Left forelimb (tissue), 1 donor: ENCODE results near the gene HEATR5B.

Experiments used
- DNase-seq: peaks from one replicate; pipeline ENCODE4 v3.0.0-alpha.2; 2018; ENCODE audit warnings: low spot score

Gene HEATR5B

DNA sequence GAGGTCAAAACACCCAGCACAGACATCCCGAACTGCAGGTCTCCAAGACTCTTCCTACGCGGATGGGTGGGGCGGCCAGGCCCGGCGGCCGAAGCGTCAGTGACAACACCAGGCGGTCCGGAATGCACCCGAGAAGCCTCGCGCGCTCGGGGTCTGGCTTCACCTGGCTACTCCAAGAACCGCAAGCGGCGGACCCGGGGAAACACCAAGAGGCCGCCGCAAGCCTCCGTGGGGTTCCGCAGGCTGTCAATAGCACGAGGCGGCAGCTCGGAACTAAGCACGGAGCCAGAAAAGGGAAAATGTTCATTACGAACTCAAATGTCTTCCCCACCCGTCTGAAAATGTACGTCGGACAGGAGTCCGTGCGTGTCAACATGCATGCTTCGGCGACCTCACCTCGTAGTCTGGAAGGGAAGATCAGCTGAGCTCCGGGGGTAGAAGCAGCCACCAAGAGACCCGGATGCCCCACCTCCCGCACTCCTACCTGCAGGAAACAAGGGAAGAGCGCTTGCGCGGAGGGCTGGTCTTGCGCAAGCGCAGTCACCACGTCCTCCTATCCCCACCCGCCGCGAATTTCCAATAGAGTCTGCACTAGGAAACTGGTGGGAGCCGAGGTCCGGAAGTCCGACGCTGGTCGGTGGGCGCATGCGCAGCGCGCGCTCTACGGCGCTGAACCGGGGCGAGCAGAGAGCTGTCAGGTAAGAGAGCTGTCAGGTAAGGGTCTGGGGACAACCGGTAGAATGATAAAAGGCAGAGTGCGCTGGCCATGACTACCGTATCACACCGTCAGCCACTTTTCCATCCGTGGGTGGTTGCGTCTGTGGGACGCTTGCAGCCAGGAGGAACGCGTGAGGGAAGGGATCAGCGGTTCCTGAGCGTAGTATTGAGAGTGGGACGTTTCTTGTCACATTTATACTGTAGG is at the start of gene HEATR5B, which contains the start of gene GPATCH11:
TSS of gene HEATR5B (minus strand) at position 500 of the 922 bp plus-strand sequence. CDS start 958 bp downstream, outside the sequence.
TSS of gene GPATCH11 (plus strand) at position 646 of the 922 bp plus-strand sequence. CDS start 3,864 bp downstream, outside the sequence.
- DNase-seq = peak; percentile 94

DNA sequence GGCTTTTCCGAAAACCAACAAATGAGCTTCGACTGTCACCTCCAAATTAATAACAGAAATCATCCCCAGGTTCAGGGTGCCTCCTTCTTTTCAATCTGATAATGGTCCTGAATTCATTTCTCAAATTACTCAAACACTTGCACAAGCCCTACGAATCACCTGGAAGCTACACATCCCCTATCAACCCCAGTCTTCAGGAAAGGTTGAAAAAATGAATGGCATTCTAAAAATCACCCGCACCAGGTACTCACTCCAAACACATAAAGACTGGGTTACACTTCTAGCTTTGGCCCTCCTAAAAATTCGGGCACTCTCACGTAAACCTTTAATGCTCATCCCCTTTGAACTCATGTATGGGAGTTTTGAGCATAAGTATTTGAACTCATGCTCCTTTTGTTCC is 48.7 kb upstream of the HEATR5B start:
- DNase-seq = no peak

DNA sequence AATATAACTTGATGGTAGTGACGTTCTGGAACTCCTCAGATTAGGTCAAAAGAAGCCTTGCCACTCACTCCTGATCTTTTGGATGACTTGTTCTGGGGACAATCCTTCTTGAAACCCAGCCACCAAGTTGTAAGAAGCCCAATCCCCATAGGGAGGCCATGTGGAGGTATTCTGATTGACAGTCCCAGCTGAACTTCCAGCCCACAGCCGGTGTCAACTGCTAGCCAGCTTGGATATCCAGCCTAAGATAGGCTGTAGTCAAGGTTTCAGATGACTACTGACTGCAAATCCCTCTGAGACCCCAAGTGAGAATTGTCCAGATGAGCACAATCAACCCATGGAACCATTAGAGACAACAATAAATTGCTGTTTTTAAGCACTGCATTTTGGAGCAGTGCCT is 41.2 kb upstream of the HEATR5B start:
- peak; percentile 64 for DNase-seq

DNA sequence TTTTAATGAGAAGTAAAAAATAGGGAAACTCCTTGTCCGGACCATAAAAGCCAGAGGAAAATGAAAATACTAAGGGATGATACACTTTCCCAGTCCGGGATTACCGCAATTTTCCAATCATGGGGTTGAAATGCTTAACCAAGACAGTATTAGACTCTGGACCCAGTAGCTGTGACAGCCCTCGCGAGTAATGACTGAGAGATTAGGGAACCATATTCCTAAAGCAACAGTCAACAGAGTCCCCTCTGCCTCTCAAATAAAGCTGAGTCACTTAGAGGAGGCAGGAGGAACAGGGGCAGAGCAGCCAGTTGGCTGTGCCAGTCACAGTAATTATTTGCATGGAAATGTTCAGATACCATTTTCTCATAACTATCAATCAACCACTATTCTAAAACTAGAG is 35.0 kb upstream of the HEATR5B start:
- DNase-seq = no peak

DNA sequence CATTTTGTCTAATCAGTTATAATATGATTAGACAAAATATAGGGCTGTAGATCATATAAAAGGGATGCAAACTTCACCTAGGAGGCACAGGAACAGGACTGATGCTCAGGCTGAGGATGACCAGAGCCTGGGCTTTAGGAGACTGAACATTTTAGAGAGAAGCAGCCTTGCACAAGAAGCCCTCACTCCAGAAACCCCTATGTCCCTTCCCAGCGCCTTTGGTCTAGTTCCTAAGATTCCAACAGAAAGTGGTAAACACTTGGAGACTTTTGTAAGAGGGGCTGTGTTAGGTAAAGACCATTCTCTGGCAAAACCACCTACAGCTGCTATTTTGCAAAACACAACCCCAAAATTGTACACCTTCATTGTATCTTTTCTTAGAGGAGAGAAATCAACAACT is 33.4 kb upstream of the HEATR5B start:
- DNase-seq = no peak

DNA sequence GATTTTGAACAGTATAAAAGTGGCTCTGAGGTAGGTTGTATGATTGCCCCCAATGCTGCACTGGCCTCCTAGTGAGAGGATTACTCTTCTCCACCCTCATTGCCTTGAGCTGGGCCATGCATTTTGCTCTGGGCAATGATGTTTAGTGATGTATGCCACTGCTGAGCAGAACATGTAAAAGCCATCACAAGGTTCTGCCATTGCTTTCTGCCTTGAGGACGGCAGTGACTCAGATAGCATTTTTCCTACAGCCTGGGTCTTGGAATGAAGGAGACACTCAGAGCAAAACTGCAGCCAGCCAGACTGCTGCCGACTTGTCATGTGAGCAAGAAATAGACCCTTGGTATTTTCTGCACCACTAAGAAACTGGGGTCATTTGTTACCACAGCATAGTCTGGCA is 27.8 kb upstream of the HEATR5B start:
- DNase-seq = no peak

DNA sequence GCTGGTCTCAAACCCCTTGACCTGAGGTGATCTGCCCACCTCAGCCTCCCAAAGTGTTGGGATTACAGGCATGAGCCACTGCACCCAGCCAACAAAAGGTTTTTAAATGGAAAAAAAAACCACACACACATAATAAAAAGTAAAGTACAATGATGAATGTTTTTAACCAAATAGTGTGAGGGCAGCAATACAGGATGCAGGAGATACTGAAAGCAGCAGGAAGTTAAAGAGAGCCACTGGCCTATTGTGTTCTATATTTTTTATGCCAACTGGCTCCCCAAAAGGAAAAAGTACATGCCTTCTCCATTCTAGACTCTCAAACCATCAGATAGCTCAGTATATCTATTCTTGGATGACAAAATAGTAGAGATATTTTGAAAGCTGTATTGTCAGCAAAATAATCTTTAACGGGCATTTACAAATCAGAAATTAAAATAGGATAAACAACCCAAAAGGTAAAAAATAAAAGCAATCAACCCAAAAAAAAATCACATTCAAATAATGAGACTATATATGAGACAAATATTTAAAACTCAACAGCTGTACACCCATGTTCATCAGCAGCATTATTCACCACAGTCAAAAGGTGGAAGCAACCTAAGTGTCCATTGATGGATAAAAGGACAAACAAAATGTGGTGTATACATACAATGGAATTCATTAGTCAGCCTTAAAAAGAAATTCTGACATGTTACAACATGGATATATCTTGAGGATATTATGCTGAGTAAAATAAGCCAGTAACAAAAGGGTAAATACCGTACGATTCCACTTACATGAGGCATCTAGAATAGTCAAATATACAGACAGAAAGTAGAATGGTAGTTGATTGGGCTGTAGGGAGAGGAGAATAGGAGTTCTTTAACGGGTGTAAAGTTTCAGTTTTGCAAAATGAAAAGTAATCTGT is 26.4 kb upstream of the HEATR5B start:
- no peak for DNase-seq

DNA sequence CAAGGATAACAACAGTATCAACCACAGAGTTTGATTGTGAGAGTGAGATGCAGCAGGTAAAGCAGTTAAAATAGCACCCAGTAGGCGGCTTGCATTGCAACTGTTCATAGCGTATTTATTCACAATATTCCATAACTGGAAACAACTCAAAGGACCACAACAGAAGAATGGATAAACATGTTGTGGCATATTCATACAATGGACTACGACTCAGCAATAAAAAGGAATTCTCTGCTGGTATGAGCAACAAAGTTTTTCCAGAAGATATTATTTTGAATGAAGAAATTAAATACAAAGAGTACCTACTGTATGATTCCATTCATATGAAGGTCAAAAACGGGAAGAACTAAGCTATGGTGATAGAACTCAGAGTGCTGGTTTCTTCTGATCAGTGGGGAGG is 25.4 kb upstream of the HEATR5B start:
- DNase-seq = no peak

DNA sequence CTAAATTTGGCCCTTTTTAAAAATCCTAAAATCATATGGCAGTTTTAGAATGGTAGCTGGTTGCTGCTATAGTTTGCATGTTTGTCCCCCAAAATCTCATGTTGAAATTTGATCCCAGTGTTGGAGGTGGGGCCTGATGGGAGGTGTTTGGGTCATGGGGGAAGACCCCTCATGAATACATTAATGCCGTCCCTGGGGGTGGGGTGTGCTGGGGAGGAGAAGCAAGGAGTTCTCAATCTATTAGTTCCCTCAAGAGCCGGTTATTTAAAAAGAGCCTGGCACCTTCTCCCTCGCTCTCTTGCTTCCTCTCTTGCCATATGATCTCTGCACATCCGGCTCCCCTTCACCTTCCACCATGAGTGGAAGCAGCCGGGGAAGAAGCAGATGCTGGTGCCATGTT is 21.0 kb upstream of the HEATR5B start:
- DNase-seq = no peak

DNA sequence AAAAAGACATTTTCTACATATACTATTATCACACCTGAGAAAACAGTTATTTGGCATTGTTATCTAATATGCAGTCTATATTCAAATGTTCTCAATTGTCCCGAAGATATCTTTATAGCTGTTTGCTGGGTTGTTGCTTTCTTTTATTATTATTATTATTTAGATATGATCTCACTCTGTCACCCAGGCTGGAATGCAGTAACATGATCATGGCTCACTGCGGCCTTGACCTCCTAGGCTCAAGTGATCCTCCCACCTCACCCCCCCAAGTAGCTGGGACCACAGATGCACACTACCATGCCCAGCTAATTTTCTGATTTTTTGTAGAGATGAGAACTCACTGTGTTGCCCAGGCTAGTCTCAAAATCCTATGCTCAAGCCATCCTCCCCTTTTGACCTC is 20.0 kb upstream of the HEATR5B start:
- DNase-seq = no peak

DNA sequence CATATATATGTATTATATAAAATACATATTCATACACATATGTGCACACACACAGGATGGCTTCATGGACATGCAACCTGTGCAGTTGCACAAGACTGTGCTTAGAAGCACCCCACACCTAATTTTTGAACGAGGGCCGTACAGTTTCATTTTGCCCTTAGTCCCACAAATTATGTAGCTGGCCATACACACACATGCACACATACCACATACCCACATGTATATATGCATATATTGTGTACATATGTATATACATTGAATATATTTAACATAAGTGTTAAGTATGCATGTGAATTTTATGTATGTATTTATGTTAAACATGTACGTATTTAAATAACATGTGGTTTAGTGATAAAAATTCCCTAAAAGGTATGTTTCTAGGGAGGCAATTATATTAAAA is 18.4 kb upstream of the HEATR5B start:
- DNase-seq = no peak

DNA sequence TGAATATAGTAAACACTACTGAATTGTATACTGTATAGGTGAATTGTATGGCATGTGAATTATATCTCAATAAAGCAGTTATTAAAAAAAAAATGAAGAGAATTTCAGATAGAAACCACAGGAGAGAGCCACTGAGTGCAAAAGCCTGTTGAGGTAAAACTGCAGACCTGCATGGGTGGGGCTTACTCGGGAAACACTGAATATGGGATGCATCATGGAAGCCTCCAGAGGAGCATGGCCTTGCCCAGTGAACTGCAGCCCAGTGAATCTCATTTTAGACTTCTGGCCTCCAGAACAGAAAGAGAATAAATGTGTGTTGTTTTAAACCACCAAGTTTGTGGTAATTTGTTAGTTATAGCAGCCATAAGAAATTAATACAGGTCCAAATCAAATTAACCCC is 15.9 kb upstream of the HEATR5B start:
- DNase-seq = no peak

DNA sequence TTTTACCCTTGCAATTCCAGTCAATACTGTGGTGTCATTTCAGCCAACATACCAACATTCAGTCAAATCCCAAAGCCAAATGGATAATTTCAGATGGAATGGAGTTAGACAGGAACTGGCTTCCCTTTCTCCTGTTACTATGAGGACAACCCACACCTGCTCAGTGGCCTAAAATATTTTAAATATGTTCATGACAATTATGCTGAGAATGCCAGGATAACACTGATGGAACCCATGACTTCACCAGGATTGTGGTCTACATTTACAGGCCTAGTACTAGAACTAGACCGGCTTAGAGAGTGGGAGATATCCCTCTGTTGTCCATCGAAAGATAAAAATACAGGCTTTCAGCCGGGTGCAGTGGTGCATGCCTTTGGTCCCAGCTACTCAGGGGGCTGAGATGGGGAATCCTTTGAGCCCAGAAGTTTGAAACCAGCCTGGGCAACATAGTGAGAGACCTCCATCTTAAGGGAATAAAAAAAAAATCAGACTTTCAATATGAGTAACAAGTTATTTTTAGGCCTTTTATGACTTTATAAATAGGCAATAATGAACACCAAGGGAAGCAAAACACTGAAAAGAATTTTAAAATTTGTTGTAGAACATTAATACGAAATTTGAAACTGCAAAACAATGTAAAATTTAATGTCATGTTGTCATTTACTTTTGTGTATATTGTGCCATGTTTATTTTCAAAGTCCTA is 14.4 kb upstream of the HEATR5B start:
- no peak for DNase-seq

DNA sequence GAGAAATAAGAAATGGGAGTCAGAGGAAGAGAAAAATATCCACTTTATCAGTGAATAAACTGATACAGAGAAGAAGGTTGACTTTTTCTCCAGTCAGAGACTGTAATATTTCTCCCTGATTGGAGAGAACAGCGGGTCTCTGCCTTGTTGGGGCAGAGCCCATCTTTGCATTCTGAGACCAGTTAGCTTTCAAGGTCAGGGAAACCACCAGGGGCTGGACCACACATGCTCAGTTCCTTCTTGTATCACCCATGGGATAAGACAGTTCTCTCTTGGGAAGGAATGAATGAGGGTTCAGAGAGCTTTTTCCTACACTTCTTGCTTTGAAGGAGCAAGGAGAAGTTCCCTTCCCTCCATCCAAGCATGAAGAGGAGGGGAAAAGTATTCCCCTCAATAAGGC is 12.4 kb upstream of the HEATR5B start:
- no peak for DNase-seq

DNA sequence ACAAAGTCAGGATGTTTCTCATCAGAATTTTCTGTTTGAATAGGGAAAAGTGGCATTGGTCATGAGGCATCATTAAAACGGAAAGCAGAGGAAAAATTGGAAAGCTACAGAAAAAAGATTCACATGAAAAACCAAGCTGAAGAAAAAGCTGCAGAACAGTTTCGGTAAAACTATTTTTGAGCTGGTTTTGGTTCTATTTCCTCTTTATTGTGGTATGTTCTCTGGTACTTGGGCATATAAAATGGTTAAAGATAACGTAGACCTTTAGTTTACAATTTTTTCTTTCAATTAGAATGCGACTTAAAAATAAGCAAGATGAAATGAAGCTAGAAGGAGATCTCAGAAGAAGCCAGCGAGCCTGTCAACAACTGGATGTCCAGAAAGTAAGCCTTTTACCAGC is 7.7 kb upstream of the HEATR5B start:
- no peak for DNase-seq

DNA sequence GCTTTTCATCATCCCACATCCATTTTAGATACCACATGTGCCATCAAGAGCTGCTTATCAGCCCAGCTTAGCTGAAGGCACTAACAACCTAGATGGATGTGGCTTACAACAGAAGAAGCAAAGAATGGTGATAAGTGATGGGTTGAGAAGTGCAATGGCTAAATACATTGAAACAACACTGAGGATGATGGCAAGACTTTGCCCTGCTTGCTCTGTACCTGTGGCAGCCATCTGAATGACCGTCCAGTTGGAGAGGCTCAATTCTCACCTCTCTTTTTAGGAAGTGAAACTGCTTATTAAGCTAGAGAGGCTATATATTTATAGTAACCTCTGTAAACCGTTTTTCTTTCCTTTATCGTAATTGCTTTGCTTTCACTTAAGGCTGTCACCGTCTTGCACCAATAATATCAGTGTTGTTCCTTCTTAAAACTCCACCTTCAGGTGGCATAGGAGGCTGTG is 5.9 kb upstream of the HEATR5B start:
- no peak for DNase-seq

DNA sequence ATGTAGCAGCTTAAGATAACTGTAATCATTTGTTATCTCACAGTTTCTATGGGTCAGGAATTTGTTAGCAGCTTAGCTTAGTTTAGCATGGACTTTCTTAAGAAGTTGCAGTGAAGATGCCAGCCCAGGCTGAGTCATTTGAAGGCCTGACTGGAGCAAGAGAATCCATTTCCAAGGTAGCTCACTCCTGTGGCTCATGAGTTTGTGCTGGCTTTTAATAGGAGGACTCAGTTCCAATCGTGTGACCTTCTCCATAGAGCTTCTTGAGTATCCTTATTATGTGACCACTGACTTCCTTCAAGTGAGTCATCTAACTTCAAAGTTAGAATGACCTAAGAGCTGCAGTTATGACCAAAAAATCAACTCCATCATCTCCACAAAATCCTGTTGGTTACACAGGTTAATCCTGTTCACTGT is 1.6 kb upstream of the HEATR5B start:
- no peak for DNase-seq

DNA sequence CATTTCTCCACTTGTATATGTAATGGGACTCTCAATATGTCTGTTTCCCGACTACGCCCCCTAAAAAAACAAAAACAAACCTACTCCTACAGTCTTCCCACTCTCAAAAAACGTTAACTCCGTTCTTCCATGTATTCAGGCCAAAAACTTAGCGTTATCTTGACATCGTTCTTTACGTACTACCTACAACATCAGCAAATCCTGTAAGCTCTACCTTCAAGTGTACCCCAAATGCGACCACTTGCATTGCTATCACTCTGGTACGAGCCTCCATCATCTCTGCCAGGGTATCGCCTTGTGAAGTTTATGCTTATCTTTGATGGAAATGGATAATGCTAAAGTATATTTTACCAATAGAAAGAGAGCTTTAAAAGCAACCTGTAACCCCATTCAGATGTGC is 625 bp upstream of the HEATR5B start:
- no peak for DNase-seq

DNA sequence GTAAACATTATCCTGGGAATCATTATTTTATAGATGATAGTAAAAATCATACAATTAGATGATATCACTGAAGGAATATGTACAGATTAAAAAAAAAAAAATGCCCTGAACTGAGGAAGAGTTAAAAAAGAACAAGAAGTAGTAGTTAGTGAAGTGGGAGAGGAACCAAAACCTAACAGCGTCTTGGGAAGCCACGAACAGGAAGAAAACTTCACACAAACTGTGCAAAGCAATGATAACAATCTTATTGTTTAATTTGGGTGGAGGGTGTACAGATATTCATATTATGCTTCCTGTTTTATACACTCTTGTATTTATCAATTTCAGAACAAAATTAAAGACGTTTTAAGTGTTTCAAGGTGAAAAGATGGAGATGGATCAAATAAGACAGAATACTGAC is 3.5 kb downstream of the HEATR5B start:
- no peak for DNase-seq

DNA sequence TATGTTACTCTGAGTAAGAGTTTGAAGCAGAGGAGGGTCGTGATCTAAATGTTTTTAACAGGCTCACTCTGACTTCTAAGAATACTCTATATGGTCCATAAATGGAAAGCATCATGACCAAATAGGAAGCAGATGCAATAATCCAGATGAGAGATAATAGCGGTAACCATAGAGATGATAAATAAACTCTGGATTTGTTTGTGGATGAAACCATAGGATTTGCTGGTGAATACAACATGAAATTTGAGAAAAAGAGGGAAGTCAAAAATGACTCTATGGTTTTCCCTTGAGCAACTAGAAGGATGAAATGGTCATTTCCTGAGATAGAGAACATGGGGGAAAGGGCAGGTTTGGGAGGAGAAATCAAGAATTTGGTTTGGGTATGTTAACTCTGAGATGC is 3.9 kb downstream of the HEATR5B start:
- DNase-seq = no peak

DNA sequence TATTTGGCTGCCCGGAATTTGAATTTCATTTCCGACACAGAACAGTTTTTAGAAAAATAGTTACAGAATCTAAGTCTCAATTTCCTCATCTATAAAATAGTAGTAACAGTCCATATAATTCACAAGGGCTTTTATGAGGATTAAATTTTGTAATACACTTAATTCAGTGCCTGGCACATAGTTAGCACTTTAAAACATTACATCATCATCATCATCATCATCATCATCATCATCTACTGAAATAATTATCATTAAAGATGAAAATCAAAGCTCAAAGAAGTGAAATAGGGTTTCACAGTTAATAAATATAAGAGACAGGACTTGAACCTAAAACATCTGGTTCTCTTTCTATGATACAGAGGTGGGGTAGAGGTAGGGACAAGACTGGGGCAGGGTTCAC is 13.2 kb downstream of the HEATR5B start:
- no peak for DNase-seq

DNA sequence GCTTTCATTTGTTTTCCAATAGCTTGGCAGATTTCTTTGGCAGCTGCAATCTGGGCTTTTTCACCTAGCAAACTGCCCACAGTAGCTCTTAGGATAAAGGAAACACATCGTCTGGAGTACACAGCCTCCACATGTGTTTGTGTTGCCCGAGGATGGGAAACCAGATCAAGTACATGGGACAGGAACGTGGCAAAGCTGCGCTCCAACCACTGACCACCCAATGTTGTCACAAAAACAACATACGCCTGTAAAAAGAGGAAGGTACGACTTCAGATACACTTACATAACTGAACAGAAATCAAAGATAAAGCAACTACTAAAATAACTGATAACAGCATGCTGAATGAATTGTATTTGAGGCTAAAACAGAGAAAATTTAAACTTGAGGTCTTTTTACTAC is 15.5 kb downstream of the HEATR5B start:
- no peak for DNase-seq
